CD4-positive, alpha-beta memory T cell (primary cell): ENCODE measurements around the gene EVL. TPM values are rescaled to one million over a fixed set of nuclear protein-coding genes. Genes with fewer than 3 reads are reported as not detected.

Experiments
- CTCF ChIA-PET: fragments of 350-600 bp; sonication (Branson Sonifier 250); formaldehyde crosslinking; loops from one replicate; lab custom pipeline; 2021; ENCODE audit warnings: inconsistent platforms; ENCODE audit not compliant: partially characterized antibody; lab: Charles Lee
- POLR2A ChIA-PET: fragments of 350-600 bp; sonication (Branson Sonifier 250); formaldehyde crosslinking; loops from one replicate; lab custom pipeline; 2021; ENCODE audit not compliant: partially characterized antibody; lab: Charles Lee
- DNase-seq, 5 donors: peaks; one replicate each; pipeline versions ENCODE4 v3.0.0 to v3.0.0-alpha.2; 2020 to 2022; ENCODE audit warnings: mixed read lengths in 1 of 5
- H3K27ac ChIP-seq: one replicate; pipeline ENCODE4 v1.7.0; 2013; ENCODE audit warnings: low read depth, low read length
- H3K27me3 ChIP-seq: 2 replicates; pipeline ENCODE4 v1.7.0; 2013; ENCODE audit warnings: mild to moderate bottlenecking, low read length, moderate library complexity; ENCODE audit not compliant: insufficient read depth
- H3K36me3 ChIP-seq: 2 replicates; pipeline ENCODE4 v1.7.0; 2013; ENCODE audit warnings: mild to moderate bottlenecking, low read length, moderate library complexity; ENCODE audit not compliant: insufficient read depth
- H3K4me1 ChIP-seq: 2 replicates; pipeline ENCODE4 v1.7.0; 2013; ENCODE audit warnings: mild to moderate bottlenecking, low read length, moderate library complexity; ENCODE audit not compliant: insufficient read depth
- H3K4me3 ChIP-seq, 2 donors: one replicate each; pipeline ENCODE4 v1.7.0; 2013; ENCODE audit warnings: low read length in 2 of 2, mild to moderate bottlenecking in 1 of 2
- H3K9me3 ChIP-seq, 2 donors: one replicate each; pipeline ENCODE4 v1.7.0; 2013; ENCODE audit warnings: low read length in 2 of 2, control low read depth in 1 of 2; ENCODE audit not compliant: control insufficient read depth in 1 of 2
- H3K27ac Mint-ChIP-seq, 7 donors: one replicate each; pipeline ENCODE4 v1.8.0; 2020 to 2021; ENCODE audit warnings: mixed read lengths in 7 of 7, mild to moderate bottlenecking in 6 of 7, inconsistent platforms in 3 of 7, moderate library complexity in 3 of 7
- H3K27me3 Mint-ChIP-seq, 2 donors: one replicate each; pipeline ENCODE4 v1.8.0; 2020 to 2021; ENCODE audit warnings: mixed read lengths in 2 of 2
- H3K36me3 Mint-ChIP-seq, 2 donors: one replicate each; pipeline ENCODE4 v1.8.0; 2020 to 2021; ENCODE audit warnings: mixed read lengths in 2 of 2, inconsistent platforms in 1 of 2, mild to moderate bottlenecking in 1 of 2
- H3K4me1 Mint-ChIP-seq, 4 donors: one replicate each; pipeline ENCODE4 v1.8.0; 2020 to 2021; ENCODE audit warnings: mixed read lengths in 4 of 4, mild to moderate bottlenecking in 1 of 4
- H3K4me3 Mint-ChIP-seq, 8 donors: one replicate each; pipeline ENCODE4 v1.8.0; 2020 to 2021; ENCODE audit warnings: mixed read lengths in 8 of 8, mild to moderate bottlenecking in 7 of 8, moderate library complexity in 6 of 8, inconsistent platforms in 3 of 8
- H3K9me3 Mint-ChIP-seq, 8 donors: one replicate each; pipeline ENCODE4 v1.8.0; 2020 to 2021; ENCODE audit warnings: mixed read lengths in 8 of 8, mild to moderate bottlenecking in 5 of 8, inconsistent platforms in 3 of 8, moderate library complexity in 1 of 8
- intact Hi-C: fragments of 100-400 bp; cut with micrococcal nuclease; formaldehyde crosslinking; loops from one replicate; pipeline ENCODE4 v1.15.1; 2023
- polyA plus RNA-seq, 2 donors: library from polyadenylated mRNA; unstranded; fragments of 300-500 nt; fragmentation: Illumina TruSeq; gene quantifications; one replicate each; pipeline ENCODE4 v1.2.3, GENCODE V29; 2021
- total RNA-seq, 2 experiments: library from RNA; stranded (reverse); gene quantifications; one replicate each; pipeline ENCODE4 v1.2.3, GENCODE V29; 2021

The EVL gene
- total and polyA plus RNA-seq, 4 experiments from 2014 or later: 81.8 to 1,352 (median 717) TPM

- Mint-ChIP-seq H3K4me3 (no peak overlapping the region), H3K9me3 (peaks cover 0 to 2% (median 0%) of the 10 kb centered on the region in 8 donors), H3K27ac (peak overlapping the region in 1 of 7 donors; percentile 15), H3K27me3 (no peaks in the 10 kb centered on the region), H3K36me3 (peaks cover 67 to 91% of the 10 kb centered on the region in 2 donors), H3K4me1 (peaks cover 0 to 19% (median 7%) of the 10 kb centered on the region in 4 donors)
- ChIA-PET CTCF (interaction anchor here (1.4 kb wide), 1 partner anchor 26 kb away, joined by 3 read pairs; no protein-coding TSS in a partner anchor), POLR2A (no interaction called here)
- Histone ChIP-seq H3K36me3 (peaks cover 99% of the 10 kb centered on the region), H3K27ac (no peak overlapping the region), H3K4me3 (no peak overlapping the region), H3K9me3 (no peaks in the 10 kb centered on the region), H3K4me1 (no peaks in the 10 kb centered on the region), H3K27me3 (no peaks in the 10 kb centered on the region)
- intact Hi-C loops: no loop called here
- DNase-seq: no peak
Observed at GRCh38 chr14:100137173-100137572, 72.0 kb downstream of the EVL start.

DNA sequence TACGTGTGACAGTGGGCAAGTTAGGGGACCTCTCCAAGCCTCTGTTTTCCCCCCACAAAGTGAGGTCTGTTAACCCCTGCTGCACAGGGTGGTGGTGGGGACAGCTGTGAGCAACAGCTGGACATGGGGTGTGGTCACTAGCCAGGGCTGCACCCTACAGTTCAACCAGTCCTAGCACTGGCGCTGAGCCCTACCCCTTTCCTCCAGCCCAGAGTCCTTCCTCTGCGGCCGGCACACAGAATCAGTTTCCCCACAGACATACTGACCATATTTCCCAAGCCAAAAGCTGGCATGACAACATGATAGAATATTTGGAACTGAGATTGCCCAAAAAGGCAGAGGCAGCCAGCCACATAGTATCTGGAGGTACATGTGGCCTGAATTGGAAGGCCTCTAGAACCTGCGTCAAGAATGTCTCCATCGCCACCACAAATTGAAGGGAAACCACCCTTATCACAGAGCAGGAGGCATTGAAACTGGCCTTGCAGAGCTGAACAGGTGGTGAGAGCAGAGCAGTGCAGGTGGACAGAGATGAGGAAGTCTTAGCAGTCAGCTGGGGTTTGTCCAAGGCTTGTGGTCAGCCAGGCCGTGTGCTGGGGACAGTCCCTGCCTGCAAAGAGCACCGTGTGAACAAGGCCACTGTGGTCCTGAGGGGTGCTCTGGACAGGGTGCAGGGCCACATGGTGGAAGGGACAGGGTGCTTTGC, 73.0 kb downstream of the EVL start:
- no peaks in the 10 kb centered on the region for H3K27me3 Mint-ChIP-seq
- no peak for DNase-seq
- no peaks in the 10 kb centered on the region for H3K4me1 ChIP-seq
- H3K9me3 Mint-ChIP-seq: peaks cover 0 to 2% (median 0%) of the 10 kb centered on the region in 8 donors
- H3K36me3 Mint-ChIP-seq: peaks cover 65 to 87% of the 10 kb centered on the region in 2 donors
- H3K27me3 ChIP-seq: no peaks in the 10 kb centered on the region
- H3K36me3 ChIP-seq: peaks cover 98% of the 10 kb centered on the region
- H3K27ac ChIP-seq: no peak overlapping the region
- CTCF ChIA-PET: interaction anchor here (1.4 kb wide), 2 partner anchors 17 to 27 kb away, joined by 3 read pairs; no protein-coding TSS in a partner anchor
- intact Hi-C loops: no loop called here
- POLR2A ChIA-PET: interaction anchor here (1.2 to 4.8 kb wide), 4 partner anchors 8 to 73 kb away, joined by 3 to 23 read pairs (median 4); partner anchors contain the start of gene EVL
- H3K27ac Mint-ChIP-seq: peak overlapping the region in 6 of 7 donors; percentile 24 to 78 (median 58)
- H3K4me3 Mint-ChIP-seq: peak overlapping the region in 2 of 8 donors; percentile 35 to 36
- no peaks in the 10 kb centered on the region for H3K9me3 ChIP-seq
- peaks cover 0 to 22% (median 7%) of the 10 kb centered on the region in 4 donors for H3K4me1 Mint-ChIP-seq
- no peak overlapping the region for H3K4me3 ChIP-seq

- no peaks in the 10 kb centered on the region for H3K4me1 ChIP-seq
- CTCF ChIA-PET: interaction anchor here (1.4 kb wide), 1 partner anchor 17 kb away, joined by 3 read pairs; no protein-coding TSS in a partner anchor
- H3K27me3 ChIP-seq: no peaks in the 10 kb centered on the region
- Mint-ChIP-seq H3K4me1 (peaks cover 0 to 22% (median 7%) of the 10 kb centered on the region in 4 donors), H3K27ac (peak overlapping the region in 1 of 7 donors; percentile 52), H3K27me3 (no peaks in the 10 kb centered on the region), H3K36me3 (peaks cover 65 to 83% of the 10 kb centered on the region in 2 donors), H3K4me3 (no peak overlapping the region), H3K9me3 (peaks cover 0 to 2% (median 0%) of the 10 kb centered on the region in 8 donors)
- no peak overlapping the region for H3K4me3 ChIP-seq
- peaks cover 96% of the 10 kb centered on the region for H3K36me3 ChIP-seq
- DNase-seq: no peak
- H3K9me3 ChIP-seq: no peaks in the 10 kb centered on the region
- H3K27ac ChIP-seq: no peak overlapping the region
- intact Hi-C loops: no loop called here
- POLR2A ChIA-PET: interaction anchor here (0.6 to 4.8 kb wide), 5 partner anchors 8 to 89 kb away, joined by 3 to 23 read pairs (median 3); partner anchors contain the start of gene EVL
Observed at GRCh38 chr14:100138955-100139354, 73.7 kb downstream of the EVL start.

DNA sequence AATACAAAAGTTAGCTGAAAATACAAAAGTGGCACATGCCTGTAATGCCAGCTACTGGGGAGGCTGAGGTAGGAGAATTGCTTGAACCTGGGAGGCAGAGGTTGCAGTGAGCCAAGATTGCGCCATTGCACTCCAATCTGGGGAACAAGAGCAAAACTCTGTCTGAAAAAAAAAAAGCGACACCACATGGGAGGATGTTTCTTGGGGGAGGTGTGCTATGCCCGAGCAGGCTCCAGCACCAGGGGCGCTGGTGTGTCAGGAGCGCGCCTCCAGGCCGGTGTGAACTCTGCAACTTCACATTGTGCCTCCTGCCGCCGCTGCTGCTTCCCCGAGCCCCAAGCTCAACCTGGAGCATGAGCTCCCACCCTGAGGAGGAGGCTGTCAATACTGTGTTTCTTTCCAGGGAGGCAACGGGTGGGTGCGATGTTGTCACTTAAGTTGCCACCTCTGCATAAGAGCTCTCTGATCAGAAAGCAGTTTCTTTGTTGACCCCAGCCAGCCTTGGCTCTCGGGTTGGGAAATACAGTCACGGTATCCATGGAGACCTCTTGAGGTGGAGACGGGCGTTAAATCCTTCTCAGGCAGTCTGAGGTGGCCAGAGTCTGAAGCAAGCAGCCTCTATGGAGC, 75.3 kb downstream of the EVL start:
- no peak overlapping the region for H3K4me3 ChIP-seq
- no peaks in the 10 kb centered on the region for H3K9me3 ChIP-seq
- H3K27me3 Mint-ChIP-seq: no peaks in the 10 kb centered on the region
- H3K4me3 Mint-ChIP-seq: no peak overlapping the region
- H3K27ac ChIP-seq: no peak overlapping the region
- H3K27ac Mint-ChIP-seq: peak overlapping the region in 1 of 7 donors; percentile 77
- peaks cover 53 to 70% of the 10 kb centered on the region in 2 donors for H3K36me3 Mint-ChIP-seq
- POLR2A ChIA-PET: interaction anchor here (1.2 to 4.8 kb wide), 2 partner anchors 10 to 75 kb away, joined by 5 to 23 read pairs; partner anchors contain the start of gene EVL
- H3K36me3 ChIP-seq: peaks cover 83% of the 10 kb centered on the region
- peaks cover 0 to 2% (median 0%) of the 10 kb centered on the region in 8 donors for H3K9me3 Mint-ChIP-seq
- intact Hi-C loops: loop anchor here (10.0 kb wide), 1 partner anchor 104 kb away; no protein-coding TSS in a partner anchor
- no peaks in the 10 kb centered on the region for H3K27me3 ChIP-seq
- peaks cover 0 to 22% (median 7%) of the 10 kb centered on the region in 4 donors for H3K4me1 Mint-ChIP-seq
- no peak for DNase-seq
- peaks cover 3% of the 10 kb centered on the region for H3K4me1 ChIP-seq
- CTCF ChIA-PET: interaction anchor here (2.2 kb wide), 1 partner anchor 53 kb away, joined by 7 read pairs; no protein-coding TSS in a partner anchor

GRCh38 chr14:100141098-100141497, 75.9 kb downstream of the EVL start:
- Mint-ChIP-seq H3K4me1 (peaks cover under 1 to 24% (median 7%) of the 10 kb centered on the region in 4 donors), H3K27ac (no peak overlapping the region), H3K36me3 (peaks cover 49 to 64% of the 10 kb centered on the region in 2 donors), H3K27me3 (no peaks in the 10 kb centered on the region), H3K4me3 (no peak overlapping the region), H3K9me3 (peaks cover 0 to 2% (median 0%) of the 10 kb centered on the region in 8 donors)
- POLR2A ChIA-PET: interaction anchor here (1.2 to 4.8 kb wide), 4 partner anchors 8 to 76 kb away, joined by 4 to 23 read pairs (median 6); partner anchors contain the start of gene EVL
- H3K4me3 ChIP-seq: no peak overlapping the region
- no peak for DNase-seq
- H3K9me3 ChIP-seq: no peaks in the 10 kb centered on the region
- H3K36me3 ChIP-seq: peaks cover 78% of the 10 kb centered on the region
- H3K4me1 ChIP-seq: peaks cover 5% of the 10 kb centered on the region
- H3K27ac ChIP-seq: no peak overlapping the region
- intact Hi-C loops: loop anchor here (10.0 kb wide), 1 partner anchor 104 kb away; no protein-coding TSS in a partner anchor
- CTCF ChIA-PET: interaction anchor here (1.1 to 2.2 kb wide), 3 partner anchors 33 to 86 kb away, joined by 3 to 7 read pairs (median 3); no protein-coding TSS in a partner anchor
- no peaks in the 10 kb centered on the region for H3K27me3 ChIP-seq

DNA sequence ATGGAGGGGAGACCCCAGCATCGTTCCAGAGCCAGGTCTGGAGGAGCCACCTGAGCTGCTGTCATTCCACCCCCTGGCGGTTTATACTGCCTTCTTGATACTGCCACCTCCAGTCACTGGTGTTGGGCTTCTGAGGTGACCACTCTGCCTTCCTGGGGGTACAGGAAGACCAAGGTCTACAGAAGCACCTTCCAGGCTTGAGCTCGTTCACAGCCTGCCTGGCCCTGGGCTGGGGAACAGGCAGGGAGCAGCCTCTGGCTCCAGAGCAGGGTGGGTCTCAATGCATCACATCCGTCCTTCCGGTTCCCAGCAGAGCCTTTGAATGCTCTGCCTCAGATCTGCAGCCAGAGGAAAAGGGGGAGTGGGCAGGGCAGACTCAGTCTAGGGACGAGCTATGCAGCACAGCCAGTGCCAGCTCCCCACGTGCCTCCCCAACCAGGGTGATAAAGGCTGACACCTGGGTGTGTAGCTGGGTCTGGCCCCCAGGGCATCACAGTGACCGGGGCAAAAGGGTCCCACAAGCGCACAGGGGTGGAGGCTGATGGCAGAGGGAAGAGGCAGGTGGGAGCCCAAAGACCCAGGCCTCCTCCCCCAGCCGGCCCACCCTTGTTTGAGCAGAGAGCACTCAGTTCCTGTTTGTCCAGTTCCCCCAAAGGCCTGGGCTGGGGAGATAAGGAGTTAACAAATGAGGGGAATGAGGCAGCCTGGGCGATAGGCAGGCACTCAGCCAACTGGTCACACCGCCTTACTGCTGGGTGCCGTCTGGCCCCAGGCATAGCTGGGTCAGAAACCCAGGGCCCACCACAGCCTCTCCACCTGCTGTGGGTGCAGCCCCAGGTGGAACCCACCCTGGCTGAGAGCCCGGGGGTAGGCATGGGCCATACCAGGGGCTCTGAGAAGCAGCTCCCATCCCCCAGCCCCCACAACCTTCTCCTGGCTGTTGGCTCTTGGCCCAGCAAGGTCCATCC, 77.1 kb downstream of the EVL start:
- POLR2A ChIA-PET: interaction anchor here (1.0 to 4.8 kb wide), 9 partner anchors 9 to 73 kb away, joined by 3 to 23 read pairs (median 4); no protein-coding TSS in a partner anchor
- no peak overlapping the region for H3K4me3 Mint-ChIP-seq
- peaks cover 39 to 55% of the 10 kb centered on the region in 2 donors for H3K36me3 Mint-ChIP-seq
- peaks cover 17% of the 10 kb centered on the region for H3K4me1 ChIP-seq
- H3K9me3 Mint-ChIP-seq: peaks cover 0 to 2% (median 0%) of the 10 kb centered on the region in 8 donors
- peak overlapping the region in 4 of 7 donors; percentile 36 to 85 (median 46) for H3K27ac Mint-ChIP-seq
- CTCF ChIA-PET: interaction anchor here (1.0 to 2.2 kb wide), 5 partner anchors 13 to 87 kb away, joined by 3 to 7 read pairs (median 3); no protein-coding TSS in a partner anchor
- H3K4me3 ChIP-seq: no peak overlapping the region
- no peak overlapping the region for H3K27ac ChIP-seq
- intact Hi-C loops: loop anchor here (10.0 kb wide), 1 partner anchor 102 kb away; no protein-coding TSS in a partner anchor
- H3K36me3 ChIP-seq: peaks cover 65% of the 10 kb centered on the region
- H3K9me3 ChIP-seq: no peaks in the 10 kb centered on the region
- no peaks in the 10 kb centered on the region for H3K27me3 Mint-ChIP-seq
- no peaks in the 10 kb centered on the region for H3K27me3 ChIP-seq
- peaks cover 9 to 36% (median 13%) of the 10 kb centered on the region in 4 donors for H3K4me1 Mint-ChIP-seq
- no peak for DNase-seq
